ENCODE results near the gene PCBD1.

Gene PCBD1

GRCh38 chr10:70858759-70859158 is 29.6 kb downstream of the PCBD1 start:
- H3K36me3 ChIP-seq (ENCODE audit: low read depth): peaks cover 75% of the 10 kb centered on the region

GRCh38 chr10:70856454-70856853 is 31.9 kb downstream of the PCBD1 start:
- Histone ChIP-seq H3K9me3 (ENCODE audit: severe bottlenecking) (no peaks in the 10 kb centered on the region), H3K4me3 (ENCODE audit: severe bottlenecking) (no peak overlapping the region), H3K4me1 (ENCODE audit: insufficient read depth, poor library complexity, severe bottlenecking) (no peaks in the 10 kb centered on the region), H3K27me3 (ENCODE audit: insufficient read depth, poor library complexity, severe bottlenecking) (no peaks in the 10 kb centered on the region), H3K36me3 (ENCODE audit: low read depth) (peaks cover 91% of the 10 kb centered on the region), H3K27ac (ENCODE audit: poor library complexity, severe bottlenecking) (no peak overlapping the region)
- ATAC-seq (ENCODE audit: low read depth): no peak
- TF ChIP-seq CTCF (IDR thresholded peaks at IDR 0.05; ENCODE audit: poor library complexity, severe bottlenecking): no peak
- DNase-seq (ENCODE audit: low spot score): no peak

More at GRCh38 chr10:70858759-70859158, 29.6 kb downstream of the PCBD1 start:
- H3K4me1 ChIP-seq (ENCODE audit: insufficient read depth, poor library complexity, severe bottlenecking): no peaks in the 10 kb centered on the region
- no peaks in the 10 kb centered on the region for H3K9me3 ChIP-seq (ENCODE audit: severe bottlenecking)
- no peak overlapping the region for H3K27ac ChIP-seq (ENCODE audit: poor library complexity, severe bottlenecking)
- DNase-seq (ENCODE audit: low spot score) (no peak), ATAC-seq (ENCODE audit: low read depth) (no peak)
- H3K4me3 ChIP-seq (ENCODE audit: severe bottlenecking): no peak overlapping the region
- TF ChIP-seq CTCF (IDR thresholded peaks at IDR 0.05; ENCODE audit: poor library complexity, severe bottlenecking): no peak
- H3K27me3 ChIP-seq (ENCODE audit: insufficient read depth, poor library complexity, severe bottlenecking): no peaks in the 10 kb centered on the region

GRCh38 chr10:70853457-70853856 is 34.9 kb downstream of the PCBD1 start:
- H3K27me3 ChIP-seq (ENCODE audit: insufficient read depth, poor library complexity, severe bottlenecking): no peaks in the 10 kb centered on the region
- no peak overlapping the region for H3K27ac ChIP-seq (ENCODE audit: poor library complexity, severe bottlenecking)
- no peak overlapping the region for H3K4me3 ChIP-seq (ENCODE audit: severe bottlenecking)
- peaks cover 83% of the 10 kb centered on the region for H3K36me3 ChIP-seq (ENCODE audit: low read depth)
- DNase-seq (ENCODE audit: low spot score) (no peak), ATAC-seq (ENCODE audit: low read depth) (no peak)
- no peak for TF ChIP-seq CTCF (IDR thresholded peaks at IDR 0.05; ENCODE audit: poor library complexity, severe bottlenecking)
- H3K9me3 ChIP-seq (ENCODE audit: severe bottlenecking): no peaks in the 10 kb centered on the region
- H3K4me1 ChIP-seq (ENCODE audit: insufficient read depth, poor library complexity, severe bottlenecking): peaks cover 5% of the 10 kb centered on the region

GRCh38 chr10:70853038-70853437 is 35.3 kb downstream of the PCBD1 start:
- Histone ChIP-seq H3K36me3 (ENCODE audit: low read depth) (peaks cover 79% of the 10 kb centered on the region), H3K4me1 (ENCODE audit: insufficient read depth, poor library complexity, severe bottlenecking) (peaks cover 5% of the 10 kb centered on the region), H3K27me3 (ENCODE audit: insufficient read depth, poor library complexity, severe bottlenecking) (no peaks in the 10 kb centered on the region), H3K27ac (ENCODE audit: poor library complexity, severe bottlenecking) (no peak overlapping the region), H3K9me3 (ENCODE audit: severe bottlenecking) (no peaks in the 10 kb centered on the region), H3K4me3 (ENCODE audit: severe bottlenecking) (no peak overlapping the region)
- DNase-seq (ENCODE audit: low spot score): no peak
- no peak for ATAC-seq (ENCODE audit: low read depth)
- no peak for TF ChIP-seq CTCF (IDR thresholded peaks at IDR 0.05; ENCODE audit: poor library complexity, severe bottlenecking)

- ATAC-seq (ENCODE audit: low read depth) (no peak), DNase-seq (ENCODE audit: low spot score) (no peak)
- TF ChIP-seq CTCF (IDR thresholded peaks at IDR 0.05; ENCODE audit: poor library complexity, severe bottlenecking): no peak
- Histone ChIP-seq H3K36me3 (ENCODE audit: low read depth) (peaks cover 77% of the 10 kb centered on the region), H3K27me3 (ENCODE audit: insufficient read depth, poor library complexity, severe bottlenecking) (no peaks in the 10 kb centered on the region), H3K9me3 (ENCODE audit: severe bottlenecking) (no peaks in the 10 kb centered on the region), H3K27ac (ENCODE audit: poor library complexity, severe bottlenecking) (no peak overlapping the region), H3K4me3 (ENCODE audit: severe bottlenecking) (no peak overlapping the region), H3K4me1 (ENCODE audit: insufficient read depth, poor library complexity, severe bottlenecking) (peaks cover 5% of the 10 kb centered on the region)
Measured at GRCh38 chr10:70851597-70852475, 36.5 kb downstream of the PCBD1 start.

Data from RWPE2 (cell line).